NT2/D1 (cell line): ENCODE results near the gene BFSP2.

Experiments
- DNase-seq: peaks from one replicate; pipeline ENCODE4 v3.0.0-alpha.2; 2011; ENCODE audit warnings: low read depth, low spot score
- H3K27me3 ChIP-seq: 2 replicates; pipeline ENCODE4 v1.6.0; 2011; ENCODE audit warnings: mild to moderate bottlenecking; ENCODE audit not compliant: insufficient read length, insufficient read depth
- H3K36me3 ChIP-seq: 2 replicates; pipeline ENCODE4 v1.6.1; 2011; ENCODE audit warnings: mild to moderate bottlenecking, low read length, mixed read lengths; ENCODE audit not compliant: insufficient read depth, insufficient read length
- H3K4me1 ChIP-seq: 2 replicates; pipeline ENCODE4 v1.5.1; 2011; ENCODE audit not compliant: insufficient read depth, insufficient read length
- H3K4me3 ChIP-seq: 2 replicates; pipeline ENCODE4 v1.5.1; 2011; ENCODE audit warnings: low read depth; ENCODE audit not compliant: insufficient read length
- H3K9ac ChIP-seq: 2 replicates; pipeline ENCODE4 v1.6.0; 2011; ENCODE audit warnings: low read depth; ENCODE audit not compliant: insufficient read length
- H3K9me3 ChIP-seq: 2 replicates; pipeline ENCODE4 v1.5.1; 2011; ENCODE audit warnings: mild to moderate bottlenecking, low read length; ENCODE audit not compliant: insufficient read depth
- SUZ12 ChIP-seq: IDR thresholded peaks from 2 replicates; pipeline ENCODE4 v1.6.1; 2011; ENCODE audit not compliant: insufficient read length, insufficient read depth; ENCODE audit errors: extremely low read depth
- YY1 ChIP-seq: IDR thresholded peaks from 2 replicates; pipeline ENCODE4 v1.6.1; 2011; ENCODE audit not compliant: insufficient read length, insufficient read depth
- ZNF274 ChIP-seq: IDR thresholded peaks from 2 replicates; pipeline ENCODE4 v1.6.1; 2011; ENCODE audit warnings: mild to moderate bottlenecking, low read depth, low read length

Gene BFSP2

DNA sequence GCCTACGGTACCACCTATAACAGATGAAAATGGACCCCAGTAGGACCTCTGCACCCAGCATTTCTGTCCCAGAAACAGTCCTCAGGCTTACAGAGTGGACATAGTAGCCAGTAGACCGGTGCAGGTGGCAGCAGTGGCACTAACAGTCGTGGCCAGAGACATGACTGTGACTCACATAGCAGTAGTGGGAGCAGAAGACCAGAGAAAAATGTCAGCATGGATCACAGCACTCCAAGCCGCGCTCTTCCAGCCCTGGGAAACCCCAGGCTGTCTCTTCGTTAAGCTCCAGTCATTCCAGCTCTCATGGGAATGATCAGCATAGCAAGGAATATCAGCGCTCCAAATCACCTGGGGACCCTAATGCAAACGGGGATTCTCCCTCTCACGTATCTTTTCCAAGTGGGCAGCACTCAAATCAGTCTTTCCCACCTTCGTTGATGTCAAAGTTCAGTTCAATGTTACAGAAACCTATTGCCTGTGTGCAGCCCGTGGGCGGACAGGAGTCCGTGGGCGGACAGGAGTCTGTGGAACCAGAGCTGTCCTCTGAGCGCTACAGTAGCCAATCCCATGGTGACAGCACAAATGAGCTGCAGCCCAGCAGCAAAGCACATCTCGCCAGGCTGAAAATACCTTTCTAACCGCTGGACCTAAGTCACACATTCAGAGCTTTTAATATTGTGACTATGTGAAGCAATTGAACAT is 10.5 kb downstream of the BFSP2 start:
- no peak for DNase-seq
- Histone ChIP-seq H3K9ac (no peak overlapping the region), H3K36me3 (no peaks in the 10 kb centered on the region), H3K27me3 (no peaks in the 10 kb centered on the region), H3K4me3 (no peak overlapping the region), H3K9me3 (no peaks in the 10 kb centered on the region), H3K4me1 (peaks cover 4% of the 10 kb centered on the region)
- TF ChIP-seq ZNF274 (no peak), SUZ12 (no peak), YY1 (no peak)

GRCh38 chr3:133412183-133413132 is 12.6 kb downstream of the BFSP2 start:
- Histone ChIP-seq H3K9me3 (no peaks in the 10 kb centered on the region), H3K4me3 (no peak overlapping the region), H3K36me3 (no peaks in the 10 kb centered on the region), H3K27me3 (no peaks in the 10 kb centered on the region), H3K4me1 (peaks cover 4% of the 10 kb centered on the region), H3K9ac (no peak overlapping the region)
- no peak for DNase-seq
- no peak for TF ChIP-seq YY1
- no peak for TF ChIP-seq ZNF274

DNA sequence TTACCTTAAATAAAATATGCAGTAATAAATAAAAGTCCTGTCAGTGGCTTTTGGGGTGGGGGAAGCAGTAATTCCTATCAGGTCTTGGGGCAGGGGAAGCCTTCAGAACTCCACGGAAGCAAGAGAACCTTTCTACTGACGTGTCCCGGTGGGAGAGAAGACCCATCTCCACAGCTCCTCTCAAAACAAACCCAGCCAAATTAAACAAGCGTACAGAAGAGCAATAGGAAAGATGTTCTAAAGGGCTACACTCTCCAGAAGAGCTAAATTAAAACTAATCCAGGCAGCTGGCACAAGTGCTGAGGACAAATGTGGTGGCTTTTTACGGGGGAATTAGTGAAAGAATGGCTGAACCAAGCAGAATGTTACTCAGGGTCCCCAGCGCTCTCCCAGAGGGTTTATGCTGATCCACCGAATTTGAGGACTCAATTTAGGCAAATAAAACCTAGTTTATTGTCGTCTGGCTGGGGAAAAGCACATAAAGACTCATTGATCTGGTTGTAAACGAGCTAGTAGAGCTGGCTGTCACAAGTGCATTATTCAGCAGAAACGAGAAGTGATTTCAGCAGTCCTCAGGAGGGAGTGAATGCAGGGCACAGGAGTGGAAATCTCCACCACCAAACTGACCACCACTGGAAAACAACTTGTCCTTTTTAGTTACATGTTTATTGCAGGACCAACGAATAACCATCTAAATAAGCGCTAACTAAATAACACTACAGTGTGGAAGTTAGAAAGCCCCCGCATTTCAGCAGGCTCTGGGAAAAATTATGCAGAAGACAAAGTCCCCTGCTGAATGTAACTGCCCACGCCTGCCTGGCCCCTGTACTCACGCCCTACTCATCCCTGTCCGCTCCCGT is 13.5 kb downstream of the BFSP2 start:
- Histone ChIP-seq H3K9me3 (no peaks in the 10 kb centered on the region), H3K4me3 (no peak overlapping the region), H3K9ac (no peak overlapping the region), H3K4me1 (peaks cover 4% of the 10 kb centered on the region), H3K27me3 (no peaks in the 10 kb centered on the region), H3K36me3 (no peaks in the 10 kb centered on the region)
- no peak for DNase-seq
- TF ChIP-seq ZNF274 (no peak), SUZ12 (no peak), YY1 (no peak)

GRCh38 chr3:133414021-133414392 is 14.2 kb downstream of the BFSP2 start:
- DNase-seq, result no peak
- peaks cover 4% of the 10 kb centered on the region for H3K4me1 ChIP-seq
- TF ChIP-seq SUZ12 (no peak), ZNF274 (no peak), YY1 (no peak)
- no peak overlapping the region for H3K4me3 ChIP-seq
- no peaks in the 10 kb centered on the region for H3K9me3 ChIP-seq
- H3K36me3 ChIP-seq, result no peaks in the 10 kb centered on the region
- no peak overlapping the region for H3K9ac ChIP-seq
- H3K27me3 ChIP-seq, result no peaks in the 10 kb centered on the region

DNA sequence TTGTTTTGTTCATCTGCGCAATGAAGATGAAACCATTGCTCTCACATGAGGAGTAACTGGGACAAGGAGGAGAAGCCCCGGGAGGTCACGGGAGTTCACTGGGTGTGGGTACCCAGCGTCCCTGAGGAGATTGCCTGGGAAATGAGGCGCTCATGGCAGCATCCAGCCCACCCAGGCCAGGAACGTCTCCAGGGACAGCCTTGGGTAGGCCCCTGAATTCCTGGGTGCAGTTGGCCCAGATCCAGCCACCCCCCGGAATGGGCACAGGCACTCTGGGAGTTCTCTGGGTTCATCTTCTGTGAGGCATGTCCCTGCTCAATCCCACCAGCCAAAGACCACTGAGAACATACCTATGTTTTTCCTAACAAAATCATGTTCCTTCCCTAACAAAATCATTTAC is 18.5 kb downstream of the BFSP2 start:
- Histone ChIP-seq H3K4me3 (no peak overlapping the region), H3K36me3 (no peaks in the 10 kb centered on the region), H3K9ac (no peak overlapping the region), H3K27me3 (no peaks in the 10 kb centered on the region), H3K9me3 (no peaks in the 10 kb centered on the region), H3K4me1 (no peaks in the 10 kb centered on the region)
- DNase-seq, result no peak
- no peak for TF ChIP-seq ZNF274

DNA sequence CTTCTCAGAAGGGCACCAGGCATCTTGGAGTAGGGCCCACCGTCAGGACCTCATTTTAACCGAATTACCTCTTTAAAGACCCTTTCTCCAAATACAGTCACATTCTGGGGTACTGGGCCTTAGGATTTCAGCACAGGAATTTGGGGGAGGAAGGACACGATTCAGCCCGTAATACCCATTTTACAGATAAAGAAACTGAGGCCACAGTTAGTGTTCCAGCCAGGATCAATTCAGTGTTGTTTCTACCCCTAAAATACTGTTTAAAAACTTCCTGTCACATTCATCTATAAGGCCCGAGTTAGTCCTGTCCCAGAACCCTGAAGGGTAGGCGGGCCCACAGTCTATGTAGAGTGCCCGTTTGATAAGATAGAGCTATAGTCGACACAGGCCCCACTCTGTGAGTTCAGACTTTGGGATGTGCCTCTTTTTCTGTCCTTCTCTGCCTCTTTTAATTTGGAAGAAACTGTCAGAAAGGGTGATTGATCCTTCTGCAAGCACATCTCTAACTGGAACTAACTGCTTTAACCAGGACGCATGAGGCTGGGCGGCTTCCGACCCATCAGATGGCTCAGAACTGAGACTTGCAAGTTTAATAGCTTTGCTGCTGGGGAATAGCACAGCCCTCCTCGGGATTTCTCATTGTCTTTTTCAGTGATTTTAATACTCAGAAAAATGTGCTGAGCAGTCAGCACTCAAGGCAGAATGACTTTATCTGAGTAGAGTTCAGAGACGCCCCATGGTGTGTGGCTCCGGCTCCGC is 19.5 kb downstream of the BFSP2 start:
- Histone ChIP-seq H3K36me3 (no peaks in the 10 kb centered on the region), H3K4me1 (no peaks in the 10 kb centered on the region), H3K27me3 (no peaks in the 10 kb centered on the region), H3K9ac (no peak overlapping the region), H3K4me3 (no peak overlapping the region), H3K9me3 (no peaks in the 10 kb centered on the region)
- TF ChIP-seq SUZ12 (no peak), ZNF274 (no peak), YY1 (no peak)
- no peak for DNase-seq
